H7 (cell line): ENCODE results near the gene UBE3C. TPM values are rescaled to one million over a fixed set of nuclear protein-coding genes. Genes with fewer than 3 reads are reported as not detected.
A peak's percentile ranks its signal among the peaks of the same experiment; 100 is the strongest.

Experiments
- DNase-seq: peaks from one replicate; pipeline ENCODE4 v3.0.0; 2012
- H3K27me3 ChIP-seq: 2 replicates; pipeline ENCODE4 v1.6.0; 2011; ENCODE audit warnings: mild to moderate bottlenecking, low read length; ENCODE audit not compliant: control insufficient read depth, insufficient read depth
- H3K36me3 ChIP-seq: replicated peaks from 2 replicates; pipeline ENCODE4 v1.5.1; 2011; ENCODE audit warnings: low read length; ENCODE audit not compliant: control insufficient read depth, insufficient read depth
- H3K4me3 ChIP-seq: 2 replicates; pipeline ENCODE4 v1.5.1; 2011; ENCODE audit warnings: low read depth, mild to moderate bottlenecking, control low read depth, low read length, moderate library complexity; ENCODE audit not compliant: insufficient read depth
- total RNA-seq: library from RNA; depleted of rRNA; stranded (reverse); fragments of >200 nt; shearing (Covaris generic); gene quantifications from 2 replicates; pipeline ENCODE4 v1.2.3, GENCODE V29; 2014; rRNA removed

The UBE3C gene
- total RNA-seq, 1 experiment from 2014 or later = 69.0 TPM

DNA sequence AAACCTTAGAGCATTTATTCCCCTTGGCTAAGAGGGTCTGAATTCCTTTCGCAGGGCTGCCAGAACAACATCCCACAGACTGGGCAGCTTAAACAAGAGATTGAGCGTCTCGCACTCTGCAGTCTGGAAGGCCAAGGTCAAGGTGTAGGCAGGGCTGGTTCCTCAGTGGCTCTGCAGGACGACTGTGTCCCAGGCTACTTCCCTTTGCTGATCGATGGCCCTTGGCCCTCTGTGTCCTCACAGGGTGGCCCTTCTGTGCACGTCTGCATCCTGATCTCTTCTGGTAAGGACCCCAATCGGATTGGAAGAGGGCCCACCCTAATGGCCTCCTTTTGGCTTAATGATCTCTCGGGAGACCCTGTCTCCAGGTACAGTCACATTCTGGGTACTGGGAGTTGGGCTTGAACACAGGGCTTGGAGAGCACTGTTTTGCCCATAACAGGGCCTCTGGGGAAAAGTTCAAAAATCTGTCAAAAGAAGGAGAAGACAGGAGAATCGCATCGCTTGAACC lies 162.9 kb downstream of the UBE3C start:
- no peaks in the 10 kb centered on the region for H3K36me3 ChIP-seq
- DNase-seq = no peak
- no peaks in the 10 kb centered on the region for H3K27me3 ChIP-seq
- no peak overlapping the region for H3K4me3 ChIP-seq

- peak; percentile 44 for DNase-seq
- Histone ChIP-seq H3K4me3 (no peak overlapping the region), H3K36me3 (no peaks in the 10 kb centered on the region), H3K27me3 (no peaks in the 10 kb centered on the region)
These were observed 168.4 kb downstream of the UBE3C start for GRCh38 chr7:157306846-157307838.

- no peak overlapping the region for H3K4me3 ChIP-seq
These were observed 171.4 kb downstream of the UBE3C start for GRCh38 chr7:157309988-157310668.

DNA sequence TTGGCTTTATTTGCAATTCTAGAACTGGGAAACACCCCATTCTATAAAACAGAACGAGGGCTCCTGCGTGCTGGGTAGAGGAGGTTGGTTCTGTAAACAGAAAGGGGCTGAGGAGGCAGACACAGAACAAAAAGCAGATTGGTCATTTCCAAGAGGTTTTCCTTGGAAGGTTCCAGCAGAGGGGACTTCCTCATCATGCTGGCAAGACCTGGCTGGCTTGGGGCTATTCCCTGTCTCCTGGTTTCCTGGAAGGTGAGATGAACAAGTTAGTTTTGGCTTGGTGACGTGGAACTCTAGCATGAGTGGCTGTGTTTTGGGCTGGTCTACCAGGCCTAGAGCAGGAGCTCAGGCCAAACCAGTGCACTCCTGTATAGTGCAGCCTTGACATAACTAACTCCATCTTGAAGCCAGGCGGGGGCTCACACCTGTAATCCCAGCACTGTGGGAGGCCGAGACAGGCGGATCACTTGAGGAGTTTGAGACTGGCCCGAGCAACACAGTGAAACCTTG lies 172.0 kb downstream of the UBE3C start:
- Histone ChIP-seq H3K27me3 (no peaks in the 10 kb centered on the region), H3K4me3 (no peak overlapping the region)
- peak; percentile 59 for DNase-seq

More at GRCh38 chr7:157309988-157310668, 171.4 kb downstream of the UBE3C start:
- H3K27me3 ChIP-seq = no peaks in the 10 kb centered on the region
- no peaks in the 10 kb centered on the region for H3K36me3 ChIP-seq
- peak; percentile 84 for DNase-seq

GRCh38 chr7:157312941-157313340 lies 174.2 kb downstream of the UBE3C start:
- no peak for DNase-seq
- Histone ChIP-seq H3K4me3 (no peak overlapping the region), H3K27me3 (no peaks in the 10 kb centered on the region), H3K36me3 (no peaks in the 10 kb centered on the region)

More for the DNA sequence above, 172.0 kb downstream of the UBE3C start:
- H3K36me3 ChIP-seq = no peaks in the 10 kb centered on the region

DNA sequence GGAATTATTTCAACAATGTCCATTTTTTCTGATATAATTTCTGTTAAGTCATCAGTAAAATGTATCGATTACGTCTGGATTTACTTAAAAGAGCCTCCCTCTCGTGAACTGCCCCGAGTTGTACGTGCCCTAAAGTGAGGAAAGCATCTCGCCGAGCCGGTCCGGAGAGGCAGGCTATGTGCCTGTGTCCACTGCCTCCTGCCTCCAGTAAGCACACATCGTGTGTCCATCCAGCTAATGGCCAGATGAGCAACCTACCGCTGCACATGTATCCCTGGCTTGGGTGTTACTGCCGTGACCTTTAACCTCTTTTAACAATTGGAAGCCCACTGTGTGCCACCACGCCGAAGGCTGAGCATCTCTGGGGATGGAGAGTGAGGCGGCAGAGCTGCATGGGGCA lies 174.9 kb downstream of the UBE3C start:
- no peak for DNase-seq
- H3K27me3 ChIP-seq = no peaks in the 10 kb centered on the region
- H3K4me3 ChIP-seq = no peak overlapping the region
- no peaks in the 10 kb centered on the region for H3K36me3 ChIP-seq

- DNase-seq = no peak
- no peaks in the 10 kb centered on the region for H3K27me3 ChIP-seq
These were observed 179.4 kb downstream of the UBE3C start for GRCh38 chr7:157318015-157318706.

More at GRCh38 chr7:157318015-157318706, 179.4 kb downstream of the UBE3C start:
- Histone ChIP-seq H3K36me3 (no peaks in the 10 kb centered on the region), H3K4me3 (no peak overlapping the region)

Other genes starting within 250 kb of the UBE3C start
- 32.0 and 34.4 TPM in 2 replicates for gene LMBR1, start 245.7 kb upstream of the UBE3C start, total RNA-seq
- gene NOM1, start 189.2 kb upstream of the UBE3C start, total RNA-seq = 12.7 and 25.1 TPM in 2 replicates
- gene MNX1, start 128.3 kb upstream of the UBE3C start, total RNA-seq = 0.37 and 1.2 TPM in 2 replicates
- 206 and 230 TPM in 2 replicates for gene DNAJB6, start 198.1 kb downstream of the UBE3C start, total RNA-seq